GOT3 (cell line): ENCODE data around the gene LRIG3.

Experiments used
- DNase-seq: peaks from one replicate; lab custom pipeline; 2025; ENCODE audit warnings: mixed read lengths; lab: John Stamatoyannopoulos, UW

LRIG3 gene

DNA sequence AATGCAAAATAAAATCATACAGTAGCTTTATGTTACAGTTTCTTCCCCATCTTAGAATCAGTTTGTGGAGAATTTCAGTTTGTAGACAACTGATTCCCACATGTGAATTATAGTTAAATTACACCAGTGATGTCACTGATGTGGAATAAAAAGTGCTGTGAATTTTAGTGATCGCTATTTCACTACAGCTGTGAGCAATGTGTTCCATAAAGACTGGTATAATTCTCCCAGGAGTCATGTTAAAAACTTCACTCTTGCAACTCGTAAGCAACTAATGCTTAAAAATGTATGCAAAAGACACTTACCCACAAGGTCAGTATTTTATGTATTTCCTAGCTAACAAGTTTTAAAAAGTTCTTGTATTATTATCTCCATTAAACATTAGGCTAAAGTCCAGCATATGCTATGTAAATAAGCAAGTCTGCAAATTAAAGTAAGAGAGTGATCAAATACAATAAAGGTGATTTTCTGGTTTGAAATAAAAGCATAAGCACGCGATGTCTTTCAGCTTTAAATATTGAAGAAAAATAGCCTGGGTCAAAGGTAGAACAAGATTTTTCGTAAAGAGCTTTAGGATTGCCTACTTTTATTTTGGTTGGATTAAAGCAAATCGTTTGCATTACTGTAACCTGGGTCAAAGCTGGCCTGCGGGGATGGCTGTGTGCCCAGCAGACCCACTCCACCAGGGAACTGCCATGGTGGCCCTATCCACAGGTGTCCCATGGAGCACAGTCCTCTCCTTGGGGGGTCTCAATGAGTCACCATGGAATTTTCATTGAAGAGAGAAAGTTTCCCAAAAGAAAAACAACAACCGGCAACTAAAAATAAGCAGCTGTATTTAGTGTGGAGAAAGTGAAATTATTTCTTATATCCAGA lies 12.7 kb upstream of the LRIG3 start:
- DNase-seq, result no peak

- DNase-seq, result no peak
These were observed 11.2 kb upstream of the LRIG3 start for GRCh38 chr12:58931518-58931917.

GRCh38 chr12:58930770-58931324 lies 10.5 kb upstream of the LRIG3 start:
- DNase-seq, result no peak

GRCh38 chr12:58927120-58927519 lies 6.8 kb upstream of the LRIG3 start:
- no peak for DNase-seq

GRCh38 chr12:58926586-58926985 lies 6.3 kb upstream of the LRIG3 start:
- DNase-seq, result no peak

DNA sequence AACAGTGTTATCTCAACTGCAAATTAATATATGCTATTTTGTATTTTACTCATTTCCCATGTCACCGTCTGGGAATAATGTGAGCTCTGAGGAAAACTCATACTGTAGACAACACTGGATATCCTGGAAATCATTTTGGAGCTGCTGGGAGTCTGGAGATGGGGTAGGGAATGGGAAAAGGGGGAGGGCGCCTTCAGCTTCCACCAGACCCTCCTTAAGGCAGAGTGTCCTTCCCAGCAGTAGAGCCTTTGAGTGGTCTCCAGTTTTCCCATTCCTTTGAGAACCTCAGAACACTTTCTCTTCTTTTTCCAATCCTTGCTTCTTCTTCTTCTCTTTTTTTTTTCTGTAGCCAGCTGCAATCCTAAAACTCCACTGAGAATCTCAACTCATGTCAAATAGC lies 5.4 kb upstream of the LRIG3 start:
- no peak for DNase-seq

- no peak for DNase-seq
These were observed 4.9 kb upstream of the LRIG3 start for GRCh38 chr12:58925111-58925611.

- no peak for DNase-seq
These were observed 4.3 kb upstream of the LRIG3 start for GRCh38 chr12:58924652-58925051.

- DNase-seq, result no peak
These were observed 3.5 kb upstream of the LRIG3 start for GRCh38 chr12:58923781-58924180.

DNA sequence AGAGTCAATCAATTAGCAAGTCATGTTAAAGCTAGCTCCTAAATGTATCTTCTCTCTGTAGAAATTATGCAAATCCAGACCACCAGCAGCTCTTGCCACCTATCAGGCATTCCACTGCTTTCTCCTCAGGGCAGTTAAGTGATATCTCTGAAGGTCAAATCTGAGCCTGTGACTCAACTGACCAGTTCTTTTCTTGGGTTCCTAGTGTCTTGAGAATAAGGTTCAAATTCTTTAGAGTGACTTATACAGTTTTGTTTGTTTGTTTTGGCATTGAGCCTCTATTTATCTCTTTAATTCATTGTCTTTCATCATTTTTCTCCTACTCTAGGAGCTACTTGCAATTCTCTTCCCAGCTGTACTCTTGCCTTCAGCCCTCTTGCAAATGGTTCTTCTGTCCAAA lies 2.5 kb upstream of the LRIG3 start:
- DNase-seq, result no peak

DNA sequence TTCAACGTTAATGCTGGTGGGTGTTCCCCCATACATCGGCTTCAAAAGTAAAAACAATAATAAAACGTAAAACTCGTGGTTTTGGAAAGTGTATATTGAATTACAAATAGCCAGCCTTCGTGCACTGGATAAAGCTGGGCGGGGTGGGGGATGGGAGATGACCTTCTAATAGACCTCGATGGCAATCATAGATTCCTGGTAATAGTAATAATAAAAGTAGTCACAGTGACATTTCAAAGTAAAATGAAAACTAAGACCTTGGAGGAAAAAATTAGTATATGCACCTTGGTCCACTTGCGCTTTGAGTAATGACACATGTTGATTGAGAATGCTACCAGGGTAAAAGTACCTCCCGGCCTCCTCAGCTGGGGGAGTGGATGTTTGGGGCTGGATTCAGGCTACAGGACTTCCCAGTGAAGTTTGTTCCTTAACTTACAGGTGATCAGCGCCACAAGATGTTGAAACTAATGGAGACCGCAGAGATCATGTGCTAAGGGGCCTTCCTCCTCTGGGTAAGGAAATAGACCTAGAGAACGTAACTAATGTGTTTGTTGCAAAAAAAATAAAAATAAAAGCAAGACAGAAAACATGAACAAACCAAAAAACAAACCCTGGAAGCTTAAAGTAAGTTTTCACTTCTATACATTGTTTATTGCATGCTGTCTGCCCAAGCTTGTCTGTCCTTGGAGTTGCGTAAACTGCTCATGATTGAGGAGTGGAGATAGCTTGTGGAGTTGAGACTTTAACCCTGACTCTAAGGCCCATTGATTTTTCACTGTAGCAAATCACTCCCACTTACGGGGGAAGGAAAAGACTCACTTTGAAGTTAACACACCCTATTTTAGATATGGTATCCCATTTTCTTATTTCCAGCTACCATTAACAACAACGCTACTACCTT lies 907 bp upstream of the LRIG3 start:
- no peak for DNase-seq

DNA sequence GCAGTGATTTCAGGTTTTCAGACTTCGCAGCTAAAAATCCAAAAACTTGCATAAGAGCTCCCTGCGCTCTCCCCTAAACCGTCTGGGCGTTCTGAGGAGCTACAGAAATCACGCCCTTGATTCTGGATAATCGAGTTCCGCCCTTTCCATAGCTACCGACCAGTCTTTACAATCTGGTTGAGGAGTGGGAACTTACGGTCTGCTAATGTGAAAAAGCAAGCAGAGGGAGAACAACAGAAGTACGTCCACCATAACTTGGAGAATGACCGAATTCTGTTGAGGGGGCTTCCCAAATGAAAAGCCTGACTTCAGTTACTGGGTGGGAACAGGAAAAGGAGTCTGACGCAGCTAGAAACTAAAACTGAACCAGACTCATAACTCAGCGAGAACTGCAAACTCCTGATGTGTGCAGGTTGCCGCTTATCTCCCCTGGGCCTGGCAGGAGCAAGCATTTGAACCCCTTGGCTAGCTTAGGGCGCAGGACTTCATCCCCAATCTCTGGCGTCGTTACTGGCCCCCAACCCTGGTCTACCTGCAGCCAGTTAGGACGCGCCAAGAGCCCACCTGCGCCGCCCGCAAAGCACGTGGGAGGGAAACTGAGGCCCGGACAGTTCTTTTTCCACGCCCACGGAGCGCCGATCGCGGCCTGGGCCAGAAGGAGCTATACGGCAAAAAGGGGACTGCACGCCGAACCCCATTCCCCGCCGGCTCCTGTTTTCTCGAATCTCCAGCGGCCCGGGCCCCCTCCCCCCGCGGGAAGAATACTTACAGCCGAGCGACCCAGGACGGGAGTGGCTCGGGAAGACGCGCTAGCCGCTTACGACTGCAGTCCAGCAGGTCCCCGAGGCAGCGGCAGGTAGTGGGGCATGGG lies 838 bp downstream of the LRIG3 start:
- no peak for DNase-seq

GRCh38 chr12:58918469-58918844 lies 1.8 kb downstream of the LRIG3 start:
- DNase-seq, result no peak

GRCh38 chr12:58917699-58918468 lies 2.4 kb downstream of the LRIG3 start:
- no peak for DNase-seq

- DNase-seq, result no peak
These were observed 3.3 kb downstream of the LRIG3 start for GRCh38 chr12:58916921-58917511.

DNA sequence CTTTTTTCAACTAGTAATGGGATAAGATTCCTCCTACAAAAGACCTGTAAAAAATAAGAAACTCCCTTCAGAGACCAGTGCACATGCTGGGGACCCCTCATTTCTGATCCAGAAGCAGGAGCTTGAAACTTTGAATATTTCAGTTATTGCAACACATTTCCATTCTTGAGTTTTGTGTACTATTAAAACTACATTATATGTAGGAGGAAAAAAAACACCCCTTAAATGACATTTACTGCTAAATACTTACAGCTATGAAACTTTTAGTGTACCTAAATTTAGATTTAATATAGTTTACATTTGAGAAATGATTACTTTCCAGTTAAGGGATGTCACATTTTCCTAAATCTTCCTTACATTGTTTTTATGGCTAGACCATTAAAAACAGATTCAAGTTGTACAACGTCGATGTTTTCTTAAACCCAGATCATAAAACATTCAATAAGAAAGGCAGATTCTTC lies 4.1 kb downstream of the LRIG3 start:
- DNase-seq, result no peak

DNA sequence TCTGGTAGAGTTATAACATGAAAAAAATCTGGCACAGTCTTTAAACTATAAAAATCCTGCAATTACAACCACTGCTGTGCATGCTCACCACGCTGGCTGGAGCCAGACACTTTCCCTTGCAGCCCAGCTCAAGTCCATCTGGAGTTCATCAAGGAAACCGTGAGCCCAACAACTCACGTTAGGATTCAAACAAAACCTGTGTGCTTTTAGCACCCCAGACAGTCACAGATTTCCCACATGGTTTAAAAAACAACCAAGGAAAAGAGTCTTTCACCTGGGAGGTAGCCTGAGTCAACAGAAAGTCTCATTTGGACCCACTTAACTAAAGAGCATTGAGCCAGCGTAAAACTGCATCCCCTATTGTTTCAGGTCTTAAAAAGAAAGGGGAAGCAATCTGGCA lies 4.7 kb downstream of the LRIG3 start:
- DNase-seq, result no peak

GRCh38 chr12:58915037-58915436 lies 5.3 kb downstream of the LRIG3 start:
- DNase-seq, result no peak

DNA sequence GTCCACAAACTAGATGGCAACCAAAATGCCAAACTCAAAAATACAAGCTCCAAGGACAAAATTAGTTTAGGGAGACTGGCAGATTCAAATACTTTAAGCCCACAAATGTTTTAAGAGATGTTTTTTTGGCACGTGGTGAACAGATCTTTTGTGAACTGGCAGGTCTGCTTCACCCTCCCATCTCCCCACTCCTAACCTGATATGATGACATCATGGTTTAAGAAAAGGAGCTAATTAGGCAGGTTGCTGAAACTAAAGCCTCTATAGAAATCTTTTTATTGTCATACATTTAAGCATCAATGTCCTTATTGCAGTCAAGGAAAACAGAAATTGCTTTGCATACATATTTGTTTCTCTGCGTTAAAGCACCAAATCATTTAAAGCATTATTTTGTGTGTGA lies 5.8 kb downstream of the LRIG3 start:
- DNase-seq, result no peak

DNA sequence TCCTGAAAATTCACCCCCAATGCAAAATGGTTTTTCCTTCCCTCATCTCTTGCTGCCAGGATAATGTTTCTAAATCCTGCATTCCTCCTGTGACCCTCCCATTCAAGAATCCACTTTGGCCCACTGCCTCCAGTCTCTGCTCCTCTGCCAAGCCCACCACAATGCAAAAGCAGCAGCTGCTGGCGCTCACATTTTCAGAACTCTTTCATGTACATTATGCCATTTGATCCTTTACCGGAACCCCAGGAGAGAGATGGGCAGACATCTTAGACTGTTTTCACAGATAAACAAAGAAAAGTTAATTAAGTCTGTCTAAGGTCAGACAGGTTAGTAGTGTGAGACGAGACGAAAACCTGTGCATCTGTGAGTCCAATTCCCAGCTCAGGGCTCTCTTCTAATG lies 12.9 kb downstream of the LRIG3 start:
- DNase-seq, result no peak
